Measurements from ENCODE around the gene NLRP3. TPM values are rescaled to one million over a fixed set of nuclear protein-coding genes. Genes with fewer than 3 reads are reported as not detected.
"Not testable (repeated sequence)": the region's sequence is repeated elsewhere in the genome, so short reads cannot be mapped to it uniquely, and the experiment has no call there.

NLRP3 gene
- total RNA-seq, 1 experiment from 2014 or later = 0.26 TPM

DNA sequence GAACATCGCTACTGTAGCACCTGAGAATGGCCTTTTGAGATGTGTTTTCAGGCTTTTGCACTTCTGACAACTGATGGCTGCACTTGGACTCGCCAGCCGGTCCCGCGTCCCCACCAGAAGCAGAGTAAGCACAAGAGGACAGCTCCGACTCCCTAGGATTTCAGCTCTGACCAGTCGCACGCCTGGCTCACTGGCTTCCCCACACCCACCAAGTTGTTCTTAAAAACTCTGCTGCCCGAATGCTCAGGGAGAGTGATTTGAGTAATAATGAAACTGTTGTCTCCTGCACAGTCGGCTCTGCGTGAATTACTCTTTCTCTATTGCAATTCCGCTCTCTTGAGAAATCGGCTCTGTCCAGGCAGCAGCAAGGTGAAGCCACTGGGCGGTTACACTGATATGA is 40.2 kb upstream of the NLRP3 start:
- Mint-ChIP-seq H3K27me3 (ENCODE audit: unreplicated experiment) (no peaks in the 10 kb centered on the region), H3K9me3 (ENCODE audit: low read depth, unreplicated experiment) (peaks cover 13% of the 10 kb centered on the region), H3K4me1 (ENCODE audit: low read depth, unreplicated experiment) (no peaks in the 10 kb centered on the region), H3K27ac (ENCODE audit: unreplicated experiment) (no peak overlapping the region), H3K36me3 (ENCODE audit: insufficient read depth, unreplicated experiment) (no peaks in the 10 kb centered on the region), H3K4me3 (ENCODE audit: low read depth, unreplicated experiment) (no peak overlapping the region)
- CTCF ChIA-PET = no interaction called here
- no TSS peak for BruUV-seq (replicated peaks)
- TF ChIP-seq, protein P1, sequence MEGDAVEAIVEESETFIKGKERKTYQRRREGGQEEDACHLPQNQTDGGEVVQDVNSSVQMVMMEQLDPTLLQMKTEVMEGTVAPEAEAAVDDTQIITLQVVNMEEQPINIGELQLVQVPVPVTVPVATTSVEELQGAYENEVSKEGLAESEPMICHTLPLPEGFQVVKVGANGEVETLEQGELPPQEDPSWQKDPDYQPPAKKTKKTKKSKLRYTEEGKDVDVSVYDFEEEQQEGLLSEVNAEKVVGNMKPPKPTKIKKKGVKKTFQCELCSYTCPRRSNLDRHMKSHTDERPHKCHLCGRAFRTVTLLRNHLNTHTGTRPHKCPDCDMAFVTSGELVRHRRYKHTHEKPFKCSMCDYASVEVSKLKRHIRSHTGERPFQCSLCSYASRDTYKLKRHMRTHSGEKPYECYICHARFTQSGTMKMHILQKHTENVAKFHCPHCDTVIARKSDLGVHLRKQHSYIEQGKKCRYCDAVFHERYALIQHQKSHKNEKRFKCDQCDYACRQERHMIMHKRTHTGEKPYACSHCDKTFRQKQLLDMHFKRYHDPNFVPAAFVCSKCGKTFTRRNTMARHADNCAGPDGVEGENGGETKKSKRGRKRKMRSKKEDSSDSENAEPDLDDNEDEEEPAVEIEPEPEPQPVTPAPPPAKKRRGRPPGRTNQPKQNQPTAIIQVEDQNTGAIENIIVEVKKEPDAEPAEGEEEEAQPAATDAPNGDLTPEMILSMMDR (IDR thresholded peaks at IDR 0.05; ENCODE audit: unreplicated experiment) = no peak
- intact Hi-C loops (cut with micrococcal nuclease; ENCODE audit: unreplicated experiment) = no loop called here
- no peak for DNase-seq

DNA sequence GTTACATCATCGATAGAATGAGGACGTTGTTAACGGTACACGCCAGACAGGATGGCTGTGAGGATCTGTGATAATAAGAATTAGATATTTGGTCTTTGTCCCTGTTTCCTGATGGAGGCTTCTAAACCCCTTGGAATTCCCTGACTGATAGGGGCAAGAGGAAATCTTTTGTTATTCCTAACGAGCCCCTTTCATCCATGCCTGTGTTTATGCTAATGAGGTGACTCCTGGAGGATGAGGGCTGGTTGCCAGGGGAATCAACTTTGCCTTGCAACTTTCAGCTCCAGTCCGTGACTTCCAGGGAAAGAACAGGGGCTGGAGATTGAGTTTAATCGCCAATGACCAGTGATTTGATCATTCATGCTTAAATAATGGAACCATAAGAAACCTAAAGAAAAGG is 39.3 kb upstream of the NLRP3 start:
- TF ChIP-seq, protein P1 (IDR thresholded peaks at IDR 0.05; ENCODE audit: unreplicated experiment) = no peak
- H3K27me3 Mint-ChIP-seq (ENCODE audit: unreplicated experiment) = no peaks in the 10 kb centered on the region
- no peak overlapping the region for H3K27ac Mint-ChIP-seq (ENCODE audit: unreplicated experiment)
- no TSS peak for BruUV-seq (replicated peaks)
- peaks cover 13% of the 10 kb centered on the region for H3K9me3 Mint-ChIP-seq (ENCODE audit: low read depth, unreplicated experiment)
- no peaks in the 10 kb centered on the region for H3K36me3 Mint-ChIP-seq (ENCODE audit: insufficient read depth, unreplicated experiment)
- intact Hi-C loops (cut with micrococcal nuclease; ENCODE audit: unreplicated experiment) = no loop called here
- DNase-seq = no peak
- CTCF ChIA-PET = no interaction called here
- no peak overlapping the region for H3K4me3 Mint-ChIP-seq (ENCODE audit: low read depth, unreplicated experiment)
- no peaks in the 10 kb centered on the region for H3K4me1 Mint-ChIP-seq (ENCODE audit: low read depth, unreplicated experiment)

DNA sequence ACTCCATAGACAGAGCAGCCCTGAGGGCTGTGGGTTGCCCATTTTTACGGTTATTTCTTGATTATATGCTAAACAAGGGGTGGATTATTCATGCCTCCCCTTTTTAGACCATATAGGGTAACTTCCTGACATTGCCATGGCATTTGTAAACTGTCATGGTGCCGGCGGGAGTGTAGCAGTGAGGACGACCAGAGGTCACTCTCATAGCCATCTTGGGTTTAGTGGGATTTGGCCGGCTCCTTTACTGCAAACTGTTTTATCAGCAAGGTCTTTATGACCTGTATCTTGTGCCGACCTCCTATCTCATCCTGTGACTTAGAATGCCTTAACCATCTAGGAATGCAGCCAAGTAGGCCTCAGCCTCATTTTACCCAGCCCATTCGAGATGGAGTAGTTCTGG is 38.3 kb upstream of the NLRP3 start:
- H3K36me3 Mint-ChIP-seq (ENCODE audit: insufficient read depth, unreplicated experiment); CTCF ChIA-PET; H3K4me3 Mint-ChIP-seq (ENCODE audit: low read depth, unreplicated experiment); H3K27me3 Mint-ChIP-seq (ENCODE audit: unreplicated experiment); DNase-seq; BruUV-seq (replicated peaks); intact Hi-C loops (cut with micrococcal nuclease; ENCODE audit: unreplicated experiment); H3K4me1 Mint-ChIP-seq (ENCODE audit: low read depth, unreplicated experiment); H3K27ac Mint-ChIP-seq (ENCODE audit: unreplicated experiment): not testable (repeated sequence)
- peaks cover 13% of the 10 kb centered on the region for H3K9me3 Mint-ChIP-seq (ENCODE audit: low read depth, unreplicated experiment)

DNA sequence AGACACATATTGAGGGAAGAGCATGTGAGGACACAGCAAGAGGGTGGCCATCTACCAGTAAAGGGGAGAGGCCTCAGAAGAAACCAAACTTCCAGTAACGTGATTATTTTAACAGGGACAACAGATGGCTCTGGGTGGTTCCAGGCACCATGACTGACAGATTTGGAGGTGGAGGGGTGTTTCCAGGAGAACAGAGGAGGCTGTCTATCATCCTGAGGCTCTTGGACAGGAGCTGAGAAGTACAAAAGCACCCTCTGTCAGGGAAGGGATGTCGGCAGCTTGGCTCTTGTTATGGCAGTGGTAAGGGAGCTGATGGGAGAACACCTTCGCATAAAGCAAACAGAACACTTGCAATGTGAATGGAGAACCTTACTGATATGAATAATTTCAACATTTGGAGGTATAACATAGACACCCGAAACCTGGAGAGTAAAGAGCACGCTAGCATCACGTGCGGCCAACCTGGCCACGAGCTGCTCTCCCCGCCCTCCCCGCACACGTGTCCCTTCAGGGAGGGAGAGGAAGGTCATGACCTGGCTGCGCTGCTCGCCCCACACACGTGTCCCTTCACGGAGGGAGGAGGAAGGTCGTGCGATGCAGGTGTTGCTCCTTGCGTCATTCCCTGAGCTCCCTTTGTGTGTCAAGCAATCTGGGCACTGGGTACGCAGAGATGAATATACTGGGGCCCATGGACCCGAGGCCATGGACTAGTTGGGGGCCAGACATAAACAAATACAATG is 37.5 kb upstream of the NLRP3 start:
- H3K27me3 Mint-ChIP-seq (ENCODE audit: unreplicated experiment) = no peaks in the 10 kb centered on the region
- no peak overlapping the region for H3K4me3 Mint-ChIP-seq (ENCODE audit: low read depth, unreplicated experiment)
- BruUV-seq (replicated peaks) = no TSS peak
- no peak overlapping the region for H3K27ac Mint-ChIP-seq (ENCODE audit: unreplicated experiment)
- H3K36me3 Mint-ChIP-seq (ENCODE audit: insufficient read depth, unreplicated experiment) = no peaks in the 10 kb centered on the region
- TF ChIP-seq, protein P1 (IDR thresholded peaks at IDR 0.05; ENCODE audit: unreplicated experiment) = no peak
- no peak for DNase-seq
- CTCF ChIA-PET = no interaction called here
- intact Hi-C loops (cut with micrococcal nuclease; ENCODE audit: unreplicated experiment) = no loop called here
- no peaks in the 10 kb centered on the region for H3K4me1 Mint-ChIP-seq (ENCODE audit: low read depth, unreplicated experiment)
- H3K9me3 Mint-ChIP-seq (ENCODE audit: low read depth, unreplicated experiment) = peaks cover 13% of the 10 kb centered on the region

DNA sequence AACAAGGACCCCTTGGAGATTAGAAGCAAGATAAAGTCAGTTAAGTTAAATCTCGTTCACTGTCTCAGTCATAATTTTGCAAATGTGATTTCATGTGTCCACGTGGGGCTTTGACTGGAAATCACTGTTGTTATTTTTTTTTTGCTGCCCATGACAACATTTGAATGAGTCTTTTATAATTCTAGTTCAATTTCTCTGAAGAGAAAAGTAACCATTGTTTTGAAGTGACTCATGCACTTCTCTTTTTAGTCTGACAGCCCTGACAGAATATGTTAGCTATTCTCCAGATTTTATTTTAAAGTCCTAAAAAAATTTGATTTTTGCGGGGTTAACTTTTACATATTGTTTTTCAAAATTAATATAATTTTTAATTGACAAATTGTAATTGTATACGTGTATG is 30.7 kb upstream of the NLRP3 start:
- Mint-ChIP-seq H3K27ac (ENCODE audit: unreplicated experiment) (no peak overlapping the region), H3K27me3 (ENCODE audit: unreplicated experiment) (no peaks in the 10 kb centered on the region), H3K4me1 (ENCODE audit: low read depth, unreplicated experiment) (no peaks in the 10 kb centered on the region), H3K36me3 (ENCODE audit: insufficient read depth, unreplicated experiment) (no peaks in the 10 kb centered on the region), H3K4me3 (ENCODE audit: low read depth, unreplicated experiment) (no peak overlapping the region), H3K9me3 (ENCODE audit: low read depth, unreplicated experiment) (peaks cover 11% of the 10 kb centered on the region)
- CTCF ChIA-PET = no interaction called here
- BruUV-seq (replicated peaks) = no TSS peak
- TF ChIP-seq, protein P1 (IDR thresholded peaks at IDR 0.05; ENCODE audit: unreplicated experiment) = no peak
- DNase-seq = no peak
- intact Hi-C loops (cut with micrococcal nuclease; ENCODE audit: unreplicated experiment) = no loop called here

Data from Calu3 (cell line).